D341Med (cell line): ENCODE measurements around the gene NTF3.
"Not testable (repeated sequence)": the region's sequence is repeated elsewhere in the genome, so short reads cannot be mapped to it uniquely, and the experiment has no call there.

Experiments used
- DNase-seq: peaks from one replicate; pipeline ENCODE4 v3.0.0; 2012; ENCODE audit warnings: low spot score

Gene NTF3

GRCh38 chr12:5534426-5535199 lies 102.7 kb downstream of the NTF3 start:
- no peak for DNase-seq

- peak; percentile 10 for DNase-seq
These were observed 103.6 kb downstream of the NTF3 start for GRCh38 chr12:5535541-5535940.

GRCh38 chr12:5537026-5537615 lies 105.2 kb downstream of the NTF3 start:
- not testable (repeated sequence) for DNase-seq

- DNase-seq, result no peak
These were observed 105.9 kb downstream of the NTF3 start for GRCh38 chr12:5537771-5538170.
